Activated CD4-positive, alpha-beta T cell treated with anti-CD3 and anti-CD28 coated beads, Interleukin-2, amount 50 U/mL, for 1 hour (primary cell): ENCODE data around the gene CLCNKA.

ENCODE experiments used
- DNase-seq: peaks from one replicate; pipeline ENCODE4 v3.0.0-alpha.2; 2020

Gene CLCNKA

DNA sequence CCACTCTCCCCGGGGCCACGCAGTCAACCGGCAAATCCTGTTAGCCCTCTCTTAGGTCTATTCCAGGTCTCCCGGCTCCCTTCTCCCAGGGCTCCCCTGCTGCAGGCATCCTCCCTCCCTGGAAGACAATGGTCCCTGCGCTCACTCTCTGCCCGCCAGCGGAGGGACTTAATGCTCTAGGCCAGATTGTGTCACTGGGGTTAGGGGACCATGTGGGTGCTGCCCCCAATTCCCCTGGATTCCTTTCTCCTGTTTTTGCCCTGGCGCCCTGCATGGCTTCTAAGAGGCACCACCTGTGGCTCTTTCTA lies 43.4 kb downstream of the CLCNKA start:
- no peak for DNase-seq

DNA sequence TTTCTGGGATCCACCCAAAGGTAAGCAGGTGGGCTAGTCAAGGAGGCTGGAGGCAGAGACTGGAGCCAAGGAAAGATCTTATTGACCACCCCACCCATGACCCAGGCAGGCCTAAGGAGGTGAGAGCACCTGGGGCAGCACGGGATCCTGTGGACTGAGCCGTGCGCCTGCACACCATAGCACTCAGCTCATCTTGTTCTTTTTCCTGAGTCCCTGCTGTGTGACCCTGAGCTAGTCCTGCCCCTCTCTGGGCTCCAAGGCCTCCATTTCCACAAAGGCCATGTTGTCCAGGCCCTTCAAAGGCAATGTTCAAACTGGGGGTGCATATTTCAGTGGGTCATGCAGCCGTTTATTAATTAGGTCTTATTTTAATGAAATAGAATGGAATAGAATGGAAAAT lies 44.4 kb downstream of the CLCNKA start:
- no peak for DNase-seq

DNA sequence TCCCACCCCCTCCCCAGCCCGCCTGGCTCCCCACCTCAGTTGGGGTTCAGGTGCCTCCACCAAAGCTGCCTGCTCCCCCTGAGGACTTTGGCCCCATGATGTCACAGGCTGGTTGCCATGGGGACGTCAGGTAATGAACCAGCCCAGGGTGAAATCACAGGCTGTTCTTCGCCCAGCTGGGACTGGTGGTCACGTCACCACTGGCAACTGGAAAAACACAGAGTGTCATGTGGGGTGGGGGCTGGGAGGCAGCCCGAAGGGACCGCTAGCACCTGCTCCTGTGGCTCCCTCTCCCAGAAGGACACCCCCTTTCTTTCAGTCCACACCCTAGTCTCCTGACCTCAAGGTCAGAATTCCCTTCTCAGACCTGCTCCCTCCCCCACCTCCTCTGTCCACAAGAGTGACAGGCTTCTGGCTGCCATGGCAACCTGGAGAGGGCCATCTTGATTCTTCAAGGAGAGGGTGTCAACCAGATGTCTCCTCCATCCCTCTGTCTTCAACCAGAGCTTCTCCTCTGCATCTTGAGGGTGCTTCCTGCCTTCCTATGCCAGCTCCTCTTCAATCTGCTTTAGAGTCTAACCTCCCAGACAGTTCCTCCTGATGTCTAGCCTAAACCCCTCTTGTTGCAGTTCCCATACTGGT lies 45.4 kb downstream of the CLCNKA start:
- DNase-seq: peak; percentile 8

DNA sequence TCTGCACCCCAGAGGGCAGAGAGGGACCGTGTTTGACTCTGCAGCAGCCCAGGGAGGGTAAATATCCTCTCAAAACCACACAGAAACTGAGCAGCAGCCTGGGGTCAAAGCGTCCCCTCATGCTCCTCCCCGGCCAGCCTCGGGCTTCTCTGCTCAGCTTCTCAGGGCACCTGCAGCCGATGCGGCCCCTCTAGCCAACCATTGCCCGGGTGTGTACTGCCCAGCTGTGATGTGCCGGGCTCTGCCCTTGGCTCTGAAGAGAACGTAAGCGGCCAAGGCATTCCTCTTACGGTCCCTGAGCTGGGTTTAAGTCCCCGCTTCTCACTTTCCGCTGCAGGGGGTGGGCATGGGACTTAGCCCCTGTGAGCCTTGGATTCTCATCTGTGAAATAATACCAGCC lies 46.1 kb downstream of the CLCNKA start:
- no peak for DNase-seq

DNA sequence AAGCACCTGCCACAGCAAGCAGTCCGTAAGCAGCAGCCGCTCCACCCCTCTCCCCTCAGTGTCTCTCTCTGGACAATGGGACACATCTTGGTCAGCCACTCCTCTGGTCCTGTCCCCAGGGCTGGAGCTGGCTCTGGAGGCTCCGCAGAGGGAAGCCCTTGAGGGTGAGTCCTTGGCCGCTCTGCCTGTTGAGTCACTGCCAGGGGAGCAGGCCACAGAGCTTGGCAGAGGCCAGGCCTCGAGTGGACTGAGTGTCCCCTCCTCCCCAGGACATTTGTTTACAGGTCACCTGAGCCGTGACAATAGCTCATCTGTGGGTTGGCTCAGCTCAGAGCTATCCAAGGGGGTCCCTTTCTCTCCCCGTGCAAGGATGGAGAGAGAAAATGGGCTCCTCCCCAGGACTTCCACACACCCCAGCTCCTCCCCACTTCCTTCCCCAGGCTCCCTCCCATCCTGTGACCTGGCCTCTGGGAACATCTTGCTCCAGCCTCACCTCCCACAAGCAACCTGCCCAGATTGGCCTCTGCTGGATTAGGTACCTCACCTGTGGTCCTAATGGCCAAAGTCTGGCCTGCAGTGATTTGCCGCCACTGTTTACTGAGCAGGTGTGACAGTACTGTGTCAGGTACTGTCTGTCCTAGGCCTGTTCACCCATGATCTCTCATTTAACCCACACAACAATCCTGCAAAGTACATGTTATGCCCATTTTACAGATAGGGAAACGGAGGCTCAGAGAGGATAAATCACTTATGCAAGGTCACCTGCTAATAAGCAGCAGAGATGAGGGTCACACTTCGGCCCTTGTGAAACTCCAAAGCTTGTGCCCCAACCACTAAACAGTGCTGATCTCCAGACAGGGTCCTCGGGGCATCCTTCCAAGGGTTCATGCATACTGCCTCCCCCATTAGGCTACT lies 46.8 kb downstream of the CLCNKA start:
- DNase-seq: no peak

DNA sequence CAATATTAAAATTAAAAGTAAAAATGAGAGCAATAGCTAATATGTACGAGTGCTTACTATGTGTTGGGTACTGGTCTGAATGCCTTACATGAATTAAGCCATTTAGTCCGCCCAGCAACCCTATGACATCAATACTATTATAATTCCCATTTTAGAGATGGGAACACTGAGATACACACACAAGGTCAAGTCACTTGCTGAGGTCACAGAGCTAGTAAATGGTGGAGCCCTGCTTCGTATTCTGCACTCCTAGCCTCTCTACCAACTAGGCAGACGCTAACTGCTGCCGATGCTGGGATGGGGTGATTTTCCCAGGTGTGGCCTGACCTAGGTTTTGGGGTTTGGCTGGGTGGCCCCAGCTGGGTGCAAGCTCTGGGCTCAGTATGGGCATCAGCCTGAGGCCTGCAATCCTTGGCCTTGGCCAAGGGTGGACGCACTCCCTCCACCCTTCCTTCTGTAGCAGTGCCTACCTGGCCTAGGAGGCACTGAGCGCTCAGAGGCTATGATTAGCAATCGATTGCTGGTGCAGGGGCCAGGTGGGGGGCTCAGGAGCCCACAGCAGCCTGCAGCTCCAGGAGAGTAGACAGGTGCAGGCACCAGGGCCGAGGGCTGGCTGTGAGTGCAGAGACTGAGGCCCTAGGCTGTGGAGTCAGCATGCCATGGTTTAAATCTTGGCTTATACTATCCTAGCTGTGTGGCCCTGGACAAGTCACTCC lies 49.0 kb downstream of the CLCNKA start:
- DNase-seq: no peak

DNA sequence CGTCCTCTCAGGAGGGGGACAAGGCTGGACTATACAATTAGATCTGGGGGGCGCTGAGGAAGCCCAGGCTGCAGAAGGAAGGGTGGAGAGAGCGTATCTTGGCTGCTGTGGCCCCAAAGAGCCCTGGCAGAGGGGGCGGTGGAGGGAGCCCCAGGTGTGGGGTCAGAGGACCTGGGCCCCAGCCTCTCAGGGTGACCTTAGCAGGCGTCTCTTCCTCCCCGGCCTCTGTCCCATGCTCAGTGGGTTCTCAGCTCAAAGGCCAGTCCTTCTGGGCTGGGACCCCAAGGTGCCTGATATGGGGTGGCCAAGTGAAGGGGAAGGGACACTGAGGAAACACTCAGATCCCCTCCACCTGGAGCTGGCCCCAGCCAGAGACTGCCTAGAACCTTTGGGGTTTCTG lies 49.8 kb downstream of the CLCNKA start:
- DNase-seq: no peak

DNA sequence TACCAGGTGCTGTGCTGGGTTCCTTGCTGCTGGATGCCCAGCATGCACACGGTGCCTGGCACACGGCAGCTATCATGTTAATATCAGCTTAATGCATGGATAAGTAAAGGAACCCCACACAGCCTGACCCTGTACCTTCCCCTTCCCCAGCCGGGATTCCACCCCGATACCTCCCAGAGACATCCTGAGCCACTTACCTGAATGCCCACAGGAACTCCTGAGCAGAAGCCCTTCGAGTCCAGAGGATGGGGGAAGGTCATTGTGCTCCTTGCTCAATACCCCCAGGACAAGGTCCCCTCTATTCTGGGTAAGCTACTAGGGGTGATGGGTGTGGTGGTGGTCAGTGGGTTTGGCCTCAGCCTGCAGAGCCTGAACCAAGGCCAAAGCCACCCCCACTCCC lies 50.3 kb downstream of the CLCNKA start:
- no peak for DNase-seq

DNA sequence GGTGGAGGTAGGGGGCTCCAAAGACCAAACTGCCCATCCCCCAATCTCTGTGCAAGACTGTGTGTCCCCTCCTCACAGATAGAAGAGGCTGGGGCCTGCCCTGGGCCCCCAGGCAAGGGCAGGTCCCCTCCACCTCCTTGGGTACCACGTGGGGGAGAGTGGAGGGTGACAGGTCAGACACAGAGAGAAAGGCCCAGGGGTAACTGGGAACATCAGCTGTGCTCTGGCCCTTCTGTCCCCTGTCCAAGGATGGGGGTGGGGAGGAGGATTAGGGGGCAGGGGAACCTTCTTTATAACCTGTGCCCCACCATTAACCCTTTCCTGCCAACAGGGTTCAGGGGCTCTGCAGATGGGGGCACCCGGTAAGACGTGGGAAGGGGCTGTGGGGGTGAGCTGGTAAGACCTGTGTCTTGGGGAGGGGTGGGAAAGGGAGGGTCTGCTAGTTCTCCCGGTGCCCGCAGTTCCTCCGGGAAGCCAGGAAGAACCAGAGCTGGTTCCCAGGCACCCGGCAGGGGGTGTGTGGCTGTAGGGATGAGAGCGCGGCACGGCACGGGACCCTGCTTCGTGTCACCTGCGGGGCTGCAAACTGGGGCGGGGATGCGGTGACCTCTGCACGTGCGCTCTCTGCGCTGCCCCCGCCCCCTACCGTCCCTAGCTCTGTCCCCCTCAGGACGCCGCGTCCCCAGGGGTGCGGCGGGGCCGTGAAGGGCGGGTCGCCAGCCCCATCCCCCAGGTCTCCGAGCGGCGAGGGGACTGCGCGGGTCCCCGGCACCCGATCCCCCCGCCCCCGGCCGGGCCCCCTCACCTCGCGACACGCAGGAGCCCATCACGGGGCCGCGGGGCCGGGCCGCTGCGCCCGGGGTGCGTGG lies 51.0 kb downstream of the CLCNKA start:
- DNase-seq: no peak

DNA sequence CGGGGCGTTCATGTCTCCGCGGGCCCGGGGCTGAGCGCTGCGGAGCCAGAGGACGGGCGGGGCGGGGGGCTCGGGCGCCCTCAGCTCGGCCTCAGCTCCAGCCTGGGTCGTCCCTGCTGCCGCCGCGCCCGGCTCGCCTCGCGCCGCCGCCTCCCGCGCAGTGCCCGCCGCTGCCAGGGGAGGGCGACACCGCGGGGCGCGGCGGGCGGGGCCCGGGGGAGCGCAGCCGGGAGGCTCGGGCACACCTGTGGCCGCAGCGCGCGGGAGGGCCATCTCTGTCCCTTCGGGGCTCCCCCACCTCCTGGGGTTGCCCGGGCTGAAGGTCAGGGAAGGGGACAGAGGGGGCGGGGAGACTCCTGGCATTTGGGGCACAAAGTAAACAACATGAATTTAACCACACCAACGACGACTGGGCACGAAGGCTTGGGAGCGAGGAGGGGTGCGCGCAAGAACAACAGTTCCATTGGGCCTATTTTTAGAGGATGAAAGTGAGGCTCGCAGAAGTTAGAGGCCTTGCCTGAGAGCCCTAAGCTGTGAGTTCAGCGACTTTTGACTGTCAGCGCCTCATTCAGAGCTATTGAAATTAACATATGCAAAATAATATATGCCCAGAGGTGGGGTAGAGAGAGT lies 51.8 kb downstream of the CLCNKA start, which contains the start of gene FAM131C:
Gene FAM131C, minus strand, starts transcription at position 162 of the 630 bp plus-strand sequence. CDS start 209 bp downstream, outside the sequence.
- peak; percentile 28 for DNase-seq

DNA sequence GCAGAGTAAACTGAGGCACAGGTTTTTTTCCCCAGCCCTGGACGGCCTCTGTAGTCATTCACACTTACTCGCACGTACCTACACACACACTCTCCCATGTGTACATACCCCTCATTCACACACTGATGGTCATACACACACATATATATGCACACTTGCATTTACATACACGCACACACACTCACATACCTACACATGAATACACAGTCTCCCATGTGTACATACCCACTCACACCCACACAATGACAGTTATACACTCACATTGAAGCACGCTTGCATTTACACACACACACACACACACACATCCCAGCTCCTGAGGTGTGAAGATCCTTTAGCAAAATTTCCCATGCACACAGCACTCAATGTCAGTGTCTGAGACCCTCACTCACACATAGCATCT lies 52.4 kb downstream of the CLCNKA start:
- no peak for DNase-seq

DNA sequence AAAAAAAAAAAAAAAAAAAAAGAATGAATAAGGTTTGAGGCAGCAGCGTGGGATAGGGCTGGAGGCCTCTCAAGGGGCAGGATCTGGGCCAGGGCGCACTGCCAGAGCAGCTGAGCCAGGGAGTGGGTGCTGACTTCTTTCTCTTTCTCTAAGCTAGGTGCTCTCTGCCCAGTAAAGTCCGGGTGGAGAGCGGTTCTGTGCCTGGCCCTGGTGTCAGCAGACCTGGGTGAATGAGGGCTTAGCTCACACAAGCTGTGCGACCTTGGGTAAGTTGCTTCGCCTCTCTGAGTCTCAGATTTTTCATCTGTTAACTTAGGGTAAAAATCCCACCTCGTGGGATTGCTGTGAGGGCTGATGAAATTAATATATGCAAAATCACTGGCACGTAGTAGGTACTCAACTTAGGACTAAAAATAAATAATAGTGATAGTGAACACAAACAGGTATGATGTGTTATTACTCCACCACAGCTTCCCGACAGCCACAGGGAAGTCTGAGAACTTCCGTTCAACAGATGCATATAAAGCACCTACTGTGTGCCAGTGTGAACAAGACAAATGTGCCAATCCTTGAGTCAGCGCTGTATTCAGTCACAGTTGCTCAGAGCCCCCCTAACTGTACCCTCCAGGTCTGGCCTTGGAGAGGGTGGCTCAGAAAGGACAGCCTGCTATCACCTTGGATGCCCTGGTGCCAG lies 53.6 kb downstream of the CLCNKA start:
- no peak for DNase-seq

DNA sequence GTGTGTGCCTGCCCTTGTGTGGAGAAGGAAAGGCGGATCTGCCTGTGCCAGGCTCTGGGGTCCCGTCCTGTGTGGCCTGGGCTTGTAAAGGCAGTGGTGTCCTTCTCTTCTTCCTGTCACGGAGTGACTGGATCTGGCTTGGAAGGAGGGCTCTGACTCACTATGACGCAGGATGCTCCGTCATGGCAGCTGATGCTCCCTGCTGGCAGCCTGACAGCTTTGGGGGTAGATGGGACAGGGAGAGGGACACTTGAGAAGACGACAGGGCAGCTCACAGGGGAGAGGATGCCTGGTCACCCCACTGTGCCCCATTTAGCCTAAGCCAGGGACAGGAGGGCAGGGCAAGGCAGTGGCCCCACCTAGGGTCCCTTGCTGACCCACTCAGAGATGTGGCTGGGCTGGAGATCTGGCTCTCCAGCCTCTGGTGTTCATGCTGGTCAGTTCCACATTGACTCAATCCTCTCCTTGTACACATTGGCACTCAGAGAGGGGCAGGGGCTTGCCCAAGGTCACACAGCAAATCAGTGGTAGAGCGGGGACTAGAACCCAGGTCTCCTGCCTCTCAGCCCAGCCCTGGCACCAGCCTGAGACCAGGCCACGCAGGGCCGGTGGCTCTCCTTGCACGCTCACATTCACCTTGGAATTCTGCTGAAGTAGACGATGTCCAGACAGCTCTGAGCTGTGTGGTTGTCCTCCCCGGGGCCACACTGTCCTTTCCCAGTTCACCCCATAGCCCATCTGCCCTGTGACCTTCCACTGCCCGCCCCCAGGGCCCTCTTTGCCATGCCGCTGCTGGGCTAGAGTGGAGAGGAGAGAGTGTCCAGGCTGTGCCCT lies 54.4 kb downstream of the CLCNKA start:
- no peak for DNase-seq

DNA sequence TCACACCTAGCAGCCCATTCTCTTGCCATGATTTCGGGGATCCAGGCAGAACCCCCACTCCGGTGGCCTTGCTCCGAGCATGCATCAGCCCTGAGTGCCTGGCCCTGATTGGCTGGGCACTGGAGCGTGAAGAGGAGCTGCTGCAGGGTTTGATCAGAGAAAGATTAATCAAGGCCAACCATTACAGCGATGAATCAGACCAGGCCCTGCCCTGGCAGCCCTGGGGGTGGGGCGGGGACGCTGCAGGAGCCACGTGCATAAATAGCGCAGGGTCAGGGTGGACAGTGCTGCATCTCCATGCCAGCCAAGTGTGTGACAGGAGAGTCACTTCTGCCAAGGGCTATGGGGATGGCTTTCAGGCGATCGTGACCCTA lies 55.0 kb downstream of the CLCNKA start:
- no peak for DNase-seq

DNA sequence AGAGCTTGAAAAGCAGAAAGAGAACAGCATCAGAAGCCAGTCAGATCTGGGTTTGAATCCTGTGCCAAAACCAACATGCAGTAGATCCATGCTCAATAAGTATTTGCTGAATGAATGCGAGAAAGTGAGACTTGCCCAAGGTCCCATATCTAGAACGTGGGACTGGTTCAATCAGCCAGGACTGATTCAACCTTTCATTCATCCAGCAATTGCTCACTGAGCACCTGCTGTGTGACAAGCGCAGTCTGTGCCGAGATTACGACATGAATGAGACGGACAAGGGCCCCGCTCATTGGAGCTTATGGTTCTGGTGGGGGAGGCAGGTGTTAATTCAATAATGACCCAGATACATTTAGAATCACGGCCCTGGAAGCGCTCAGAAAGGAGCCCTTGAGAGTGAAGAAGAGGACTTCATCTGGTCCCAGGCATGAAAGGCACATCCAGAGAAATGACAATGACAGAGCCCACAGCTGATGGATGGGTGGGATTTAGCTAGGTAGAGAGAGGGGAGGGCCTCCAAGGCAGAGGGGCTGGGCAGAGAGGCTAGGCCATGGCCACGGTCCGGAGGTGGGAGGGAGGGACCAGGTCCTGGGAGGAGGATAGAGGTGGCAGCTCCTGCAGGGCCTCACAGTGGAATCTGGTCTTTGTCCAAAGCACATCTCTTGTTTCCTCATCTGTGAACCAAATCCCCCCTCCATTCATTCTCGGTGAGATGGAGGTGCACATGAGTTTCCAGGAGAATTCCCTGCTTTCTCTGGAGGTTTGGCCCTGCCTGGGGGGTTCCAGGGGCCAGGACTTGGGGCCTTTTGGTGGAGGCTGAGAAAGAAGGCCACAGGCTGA lies 55.8 kb downstream of the CLCNKA start:
- no peak for DNase-seq

DNA sequence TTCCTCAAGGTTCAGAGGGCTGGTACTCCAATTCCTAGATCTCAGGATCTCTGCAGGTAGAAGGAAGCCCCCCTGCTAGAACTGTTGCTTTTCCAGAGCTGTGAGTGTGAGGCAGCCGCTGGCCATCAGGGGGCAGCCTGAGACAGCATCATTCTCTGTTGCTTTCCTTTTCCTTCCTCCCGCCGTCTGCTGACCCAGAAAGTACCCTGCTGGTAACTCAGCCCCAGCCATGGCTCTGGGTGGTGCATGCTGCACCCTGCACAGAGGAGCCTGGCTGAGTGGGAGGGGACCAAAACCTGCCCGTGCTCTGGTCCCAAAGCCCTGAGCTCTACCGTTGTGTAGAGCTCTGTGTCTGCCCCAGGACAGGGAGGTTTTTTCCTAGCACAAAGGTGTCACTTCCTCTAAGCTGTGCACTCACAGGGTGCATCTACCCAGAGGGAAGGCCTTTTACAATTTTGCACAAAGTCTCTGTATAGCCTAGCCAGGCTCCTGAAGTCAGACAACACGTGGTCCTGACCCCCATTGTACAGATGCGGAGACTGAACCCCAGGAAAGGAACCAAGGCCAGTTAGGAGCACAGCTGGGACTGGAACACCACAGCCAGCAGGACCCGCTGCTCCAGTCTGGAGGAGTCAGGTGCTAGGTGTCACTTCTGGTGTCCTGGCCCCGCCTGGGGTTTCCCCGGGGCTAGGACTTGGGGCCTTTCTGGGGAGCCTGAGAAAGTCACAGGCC lies 57.3 kb downstream of the CLCNKA start:
- DNase-seq: peak; percentile 71

DNA sequence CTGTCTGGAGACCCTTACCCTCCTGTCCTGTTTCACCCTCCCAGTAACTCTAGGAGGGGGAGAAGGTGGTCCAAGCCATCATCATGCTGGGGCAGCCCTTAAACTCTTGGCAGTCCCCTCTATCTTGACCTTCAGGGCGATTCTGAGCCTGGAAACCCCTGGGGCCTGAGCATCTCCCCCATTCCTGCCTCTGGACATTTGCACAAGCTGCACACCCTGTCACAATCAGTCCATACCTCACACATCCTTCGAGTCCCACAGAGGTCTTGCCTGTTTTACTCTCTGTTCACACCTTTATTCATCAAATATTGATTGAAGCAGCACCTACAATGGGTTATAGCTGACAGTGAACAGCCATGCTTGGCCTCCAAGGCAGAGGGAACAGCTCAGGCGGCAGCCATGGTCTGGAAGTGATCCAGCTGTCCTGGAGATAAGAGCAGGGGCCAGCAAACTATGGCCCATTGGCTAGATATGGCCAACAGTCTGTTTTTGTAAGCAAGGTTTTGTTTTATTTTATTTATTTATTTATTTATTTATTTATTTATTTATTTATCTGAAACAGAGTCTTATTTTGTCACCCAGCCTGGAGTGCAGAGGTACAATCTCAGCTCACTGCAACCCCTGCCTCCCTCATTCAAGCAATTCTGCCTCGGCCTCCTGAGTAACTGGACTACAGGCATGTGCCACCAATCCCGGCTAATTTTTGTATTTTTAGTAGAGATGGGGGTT lies 58.8 kb downstream of the CLCNKA start:
- DNase-seq: no peak

DNA sequence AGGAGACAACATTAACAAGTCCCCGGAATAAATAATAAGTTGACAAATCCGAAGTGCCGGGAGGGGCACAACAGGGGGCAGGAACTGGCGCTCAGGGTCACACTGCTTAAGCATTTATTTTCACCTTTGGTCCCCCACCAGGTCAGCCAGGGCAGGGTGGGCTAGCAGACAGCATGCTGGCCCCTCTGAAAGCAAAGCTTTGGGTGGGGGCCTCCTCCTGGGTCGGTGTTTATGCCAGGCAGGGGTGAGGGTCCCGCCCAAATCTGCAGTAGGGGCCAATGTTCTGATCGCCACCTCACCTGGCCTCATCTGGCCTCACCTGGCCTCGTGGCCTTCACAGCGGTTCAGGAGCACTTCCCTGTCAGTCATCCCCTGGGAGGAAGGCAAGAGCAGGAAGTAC lies 59.8 kb downstream of the CLCNKA start:
- DNase-seq: no peak
